Mucosa of gallbladder (tissue), 1 donor: ENCODE results near the gene PPP2R5C. TPM values are rescaled to one million over a fixed set of nuclear protein-coding genes. Genes with fewer than 3 reads are reported as not detected.
A peak's percentile ranks its signal among the peaks of the same experiment; 100 is the strongest.

Source experiments
- DNase-seq: peaks from one replicate; pipeline ENCODE4 v3.0.0-alpha.2; 2020; ENCODE audit warnings: low spot score
- total RNA-seq: library from RNA; stranded (reverse); gene quantifications from one replicate; pipeline ENCODE4 v1.2.1, GENCODE V29; 2021
- donor health status: DM: no; HTN: no; CAD: no.

The PPP2R5C gene
- total RNA-seq, 1 donor from 2014 or later, result 134 TPM

DNA sequence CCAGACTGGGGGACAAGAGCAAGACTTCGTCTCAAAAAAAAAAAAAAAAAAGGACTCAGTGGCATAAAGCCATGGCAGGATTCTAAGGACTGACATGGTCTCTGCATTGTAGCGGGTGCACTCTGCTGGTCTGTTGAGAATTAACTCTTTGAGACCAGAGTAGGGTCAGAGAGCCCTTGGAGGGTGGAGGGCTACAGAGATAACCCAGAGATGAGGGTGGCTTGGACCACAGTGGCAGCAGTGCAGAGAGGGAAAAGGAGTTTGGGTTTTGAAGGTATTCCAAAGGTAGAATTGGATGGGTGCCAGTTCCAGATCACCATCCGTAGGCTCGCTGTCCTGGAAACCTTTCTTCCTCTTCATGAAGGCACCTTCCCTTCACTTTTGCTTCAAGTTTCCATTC is 188.6 kb downstream of the PPP2R5C start:
- no peak for DNase-seq

- DNase-seq, result no peak
Measured at GRCh38 chr14:101950516-101951215, 189.2 kb downstream of the PPP2R5C start.

GRCh38 chr14:101953151-101953550 is 191.6 kb downstream of the PPP2R5C start:
- DNase-seq, result no peak

DNA sequence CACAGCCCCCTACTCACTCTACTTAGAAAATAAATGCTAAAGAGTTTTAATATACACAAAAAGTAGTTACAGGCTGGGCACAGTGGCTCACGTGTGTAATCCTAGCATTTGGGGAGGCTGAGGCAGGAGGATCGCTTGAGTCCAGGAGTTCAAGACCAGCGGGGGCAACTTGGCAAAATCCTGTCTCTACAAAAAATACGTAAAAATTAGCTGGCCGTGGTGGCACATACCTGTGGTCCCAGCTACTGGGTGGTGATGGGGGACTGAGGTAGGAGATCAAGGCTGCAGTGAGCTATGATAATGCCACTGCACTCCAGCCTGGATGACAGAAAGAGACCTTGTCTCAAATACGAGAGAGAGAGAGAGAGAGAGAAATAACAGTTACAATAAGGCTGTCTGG is 193.0 kb downstream of the PPP2R5C start:
- no peak for DNase-seq

- DNase-seq, result no peak
Measured at GRCh38 chr14:101955695-101956161, 194.2 kb downstream of the PPP2R5C start.

DNA sequence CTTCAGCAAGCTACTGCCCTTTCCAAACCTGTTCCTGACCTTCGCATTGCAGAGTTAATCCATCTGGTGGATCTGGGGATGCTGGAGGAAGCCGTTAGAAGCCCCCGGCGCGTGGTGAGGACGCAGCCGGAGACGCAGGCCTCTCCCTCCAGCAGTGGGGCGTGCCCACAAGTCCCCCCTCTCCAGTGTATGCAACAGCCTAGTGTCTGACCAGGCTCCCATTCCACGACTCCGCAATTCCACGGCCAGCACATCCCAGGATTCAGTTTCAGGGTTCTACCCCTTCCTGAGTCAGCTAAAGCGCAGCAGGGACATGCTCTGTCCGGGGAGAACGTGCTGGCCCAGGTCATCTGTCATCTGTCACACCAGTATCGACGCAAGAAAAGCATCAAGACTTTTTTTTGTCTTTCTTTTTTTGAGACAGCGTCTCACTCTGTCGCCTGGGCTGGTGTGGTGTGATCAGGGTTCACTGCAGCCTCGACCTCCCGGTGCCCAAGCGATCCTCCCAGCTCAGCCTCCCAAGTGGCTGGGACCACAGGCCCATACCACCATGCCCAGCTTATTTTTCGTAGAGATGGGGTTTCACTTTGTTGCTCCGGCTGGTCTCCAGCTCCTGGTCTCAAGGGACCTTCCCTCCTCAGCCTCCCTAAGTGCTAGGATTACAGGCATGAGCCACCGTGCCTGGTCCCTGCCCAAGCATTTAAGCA is 194.8 kb downstream of the PPP2R5C start:
- DNase-seq, result no peak

DNA sequence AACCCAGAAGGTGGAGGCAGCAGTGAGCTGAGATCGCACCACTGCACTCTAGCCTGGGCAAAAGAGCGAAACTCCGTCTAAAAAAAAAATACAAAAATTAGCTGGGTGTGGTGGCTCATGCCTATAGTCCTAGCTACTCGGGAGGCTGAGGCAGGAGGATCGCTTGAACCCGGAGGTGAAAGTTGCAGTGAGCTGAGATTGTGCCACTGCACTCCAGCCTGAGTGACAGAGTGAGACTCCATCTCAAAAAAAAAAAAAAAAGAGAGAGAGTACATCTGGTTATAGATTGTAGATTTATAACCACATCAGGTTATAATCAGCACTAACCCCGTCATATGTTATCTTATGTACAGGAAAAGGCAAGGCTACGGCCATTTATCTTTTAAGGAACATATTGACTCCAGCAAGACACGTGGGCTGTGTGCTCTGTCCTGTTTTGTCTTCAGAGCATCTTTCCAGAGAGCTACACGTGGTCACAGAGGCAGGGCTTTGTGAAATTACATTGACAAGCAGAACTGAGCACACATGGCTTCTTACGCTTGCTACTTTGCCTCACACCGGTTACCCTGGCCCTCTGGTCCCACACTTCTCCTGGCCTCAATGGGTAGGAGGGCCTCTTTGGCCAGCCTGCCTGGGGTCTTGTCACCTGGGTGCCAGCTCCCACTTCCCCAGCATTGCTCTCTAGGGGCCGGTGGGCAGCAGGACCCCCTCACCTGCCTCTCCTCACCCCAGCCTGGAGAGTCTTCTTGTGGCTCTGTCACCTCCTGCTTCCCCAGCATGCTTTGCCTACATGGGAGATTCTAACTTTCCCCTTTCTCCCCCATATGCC is 196.1 kb downstream of the PPP2R5C start:
- no peak for DNase-seq

GRCh38 chr14:101958418-101959180 is 197.1 kb downstream of the PPP2R5C start:
- no peak for DNase-seq

GRCh38 chr14:101959277-101959676 is 197.8 kb downstream of the PPP2R5C start:
- no peak for DNase-seq

- no peak for DNase-seq
Measured at GRCh38 chr14:101960225-101960624, 198.7 kb downstream of the PPP2R5C start.

- peak; percentile 82 for DNase-seq
Measured at GRCh38 chr14:101961011-101961721, 199.7 kb downstream of the PPP2R5C start.

- DNase-seq, result no peak
Measured at GRCh38 chr14:101961746-101962502, 200.4 kb downstream of the PPP2R5C start.

- DNase-seq, result no peak
Measured at GRCh38 chr14:101962503-101962874, 201.0 kb downstream of the PPP2R5C start.

DNA sequence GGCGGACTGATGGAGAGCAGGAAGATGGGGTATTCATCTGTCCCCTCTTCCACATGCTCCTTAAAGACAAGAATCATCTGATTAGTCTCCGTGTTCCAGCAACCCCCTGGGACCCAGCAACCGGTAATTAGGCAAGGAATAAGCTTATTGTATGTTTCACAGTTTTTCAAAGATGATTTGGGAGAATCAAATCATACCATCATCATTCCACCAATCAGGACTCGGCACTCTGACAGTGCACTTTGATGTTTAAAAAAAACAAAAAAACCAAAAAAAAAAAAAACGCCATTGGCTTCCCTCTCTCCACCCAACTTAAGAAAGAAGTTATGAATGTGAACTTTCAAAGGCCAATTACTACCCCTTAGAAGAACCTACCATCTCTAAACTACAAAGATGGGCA is 201.5 kb downstream of the PPP2R5C start:
- DNase-seq, result no peak

- no peak for DNase-seq
Measured at GRCh38 chr14:101963656-101964296, 202.3 kb downstream of the PPP2R5C start.

DNA sequence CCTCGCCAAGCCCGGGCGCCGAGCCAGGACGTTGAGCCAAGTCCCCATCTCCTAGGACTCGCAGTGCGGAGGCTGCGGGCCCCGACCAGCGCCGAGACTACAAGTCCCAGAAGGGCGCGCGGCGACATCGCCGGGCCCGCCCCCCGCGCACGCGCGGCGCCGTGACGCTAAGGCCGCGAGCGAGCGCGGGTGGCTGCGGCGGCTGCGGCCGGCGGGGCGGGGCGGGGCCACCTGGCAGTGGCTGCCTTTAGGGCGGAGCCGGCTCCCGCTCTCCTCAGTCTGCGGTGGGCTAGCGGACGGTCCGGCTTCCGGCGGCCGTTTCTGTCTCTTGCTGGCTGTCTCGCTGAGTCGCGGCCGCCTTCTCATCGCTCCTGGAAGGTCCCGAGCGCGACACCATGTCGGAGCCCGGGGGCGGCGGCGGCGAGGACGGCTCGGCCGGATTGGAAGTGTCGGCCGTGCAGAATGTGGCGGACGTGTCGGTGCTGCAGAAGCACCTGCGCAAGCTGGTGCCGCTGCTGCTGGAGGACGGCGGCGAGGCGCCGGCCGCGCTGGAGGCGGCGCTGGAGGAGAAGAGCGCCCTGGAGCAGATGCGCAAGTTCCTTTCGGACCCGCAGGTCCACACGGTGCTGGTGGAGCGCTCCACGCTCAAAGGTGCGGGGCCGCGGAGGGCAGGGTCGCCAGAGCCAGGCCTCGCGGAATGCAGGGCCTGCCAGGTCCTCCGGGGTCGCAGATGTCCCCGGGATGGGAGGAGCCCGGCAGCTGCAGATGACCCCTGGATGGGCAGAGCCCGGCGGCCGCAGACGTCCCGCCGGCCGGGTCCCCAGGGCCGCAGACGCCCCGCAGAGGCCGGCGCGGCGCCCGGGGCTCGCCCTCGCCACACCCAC is 203.0 kb downstream of the PPP2R5C start, which contains the start of gene DYNC1H1:
TSS of gene DYNC1H1 (plus strand) at position 277 of the 884 bp plus-strand sequence. CDS start at position 396, 119 bp downstream.
- peak; percentile 91 for DNase-seq

DNA sequence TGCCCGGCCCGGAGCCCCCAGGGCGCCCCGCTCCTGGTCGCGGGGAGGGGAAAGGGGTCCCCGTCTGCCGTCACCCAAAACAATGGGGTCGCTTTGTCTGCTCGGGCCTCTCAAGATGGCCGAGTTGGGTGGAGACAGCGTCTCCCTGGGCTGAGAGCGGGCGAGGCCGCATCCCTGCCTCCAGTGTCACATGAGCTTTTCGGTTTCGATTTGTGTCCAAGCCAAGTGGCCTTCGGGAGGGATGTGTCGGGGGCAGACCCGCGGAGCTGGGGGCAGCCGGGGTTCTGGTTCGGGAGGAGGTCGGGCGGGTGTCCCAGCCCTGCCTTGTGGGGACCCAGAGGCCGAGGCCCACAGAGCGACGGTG is 203.7 kb downstream of the PPP2R5C start:
- DNase-seq, result peak; percentile 68
